Uterus (tissue), 4 donors: ENCODE data around the gene CTXN1. TPM values are rescaled to one million over a fixed set of nuclear protein-coding genes. Genes with fewer than 3 reads are reported as not detected.

ENCODE experiments used
- DNase-seq, 2 donors: peaks; one replicate each; pipeline ENCODE4 v3.0.0-alpha.2; 2019 to 2020
- H3K27ac ChIP-seq, 2 donors: fragments of 200-600 bp; sonication (generic); 1 replicate in 1 of 2; 2 replicates in 1 of 2; pipeline ENCODE4 v1.5.1; 2016 to 2018
- H3K27me3 ChIP-seq, 2 donors: fragments of 200-600 bp; sonication (generic); one replicate each; pipeline ENCODE4 v1.5.1; 2018 to 2019; ENCODE audit warnings: control low read depth in 1 of 2
- H3K36me3 ChIP-seq, 2 donors: fragments of 200-600 bp; sonication (generic); one replicate each; pipeline ENCODE4 v1.5.1; 2019; ENCODE audit warnings: control low read depth in 1 of 2
- H3K4me1 ChIP-seq, 2 donors: fragments of 200-600 bp; sonication (generic); one replicate each; pipeline ENCODE4 v1.5.1; 2018 to 2019; ENCODE audit warnings: control low read depth in 1 of 2
- H3K4me3 ChIP-seq, 2 donors: fragments of 200-600 bp; sonication (generic); 1 replicate in 1 of 2; 2 replicates in 1 of 2; pipeline ENCODE4 v1.5.1; 2018 to 2019; ENCODE audit warnings: mild to moderate bottlenecking in 1 of 2
- H3K9me3 ChIP-seq, 2 donors: fragments of 200-600 bp; sonication (generic); one replicate each; pipeline ENCODE4 v1.5.1; 2019; ENCODE audit warnings: control low read depth in 1 of 2
- POLR2A ChIP-seq, 2 donors: fragments of 450-650 bp; IDR thresholded peaks; one replicate each; pipeline ENCODE4 v1.6.1; 2016; ENCODE audit warnings: antibody characterized with exemption in 2 of 2, mild to moderate bottlenecking in 1 of 2, moderate library complexity in 1 of 2
- intact Hi-C: fragments of 100-400 bp; cut with DNase I; formaldehyde crosslinking; loops from one replicate; pipeline ENCODE4 v1.15.1; 2023; ENCODE audit warnings: low total_unique reads
- total RNA-seq, 4 donors: library from RNA; depleted of rRNA in 3 of 4; stranded (reverse); fragments of >200 nt in 3 of 4; gene quantifications; one replicate each; pipeline versions ENCODE4 v1.1.0 to v1.2.4, GENCODE V29; 2014 to 2023
- TF ChIP-seq, protein P1 (sequence below), 4 experiments: fragments of 200-600 bp in 2 of 4; fragments of 450-650 bp in 2 of 4; sonication (generic) in 2 of 4; IDR thresholded peaks; one replicate each; pipeline ENCODE4 v1.5.1; 2016 to 2019; ENCODE audit warnings: antibody characterized with exemption in 4 of 4, mild to moderate bottlenecking in 2 of 4, moderate library complexity in 1 of 4
- donor health status: DM: yes; HTN: yes; CAD: no.

CTXN1 gene
- total RNA-seq, 4 donors from 2014 or later = 7.2 to 47.1 (median 14.9) TPM; not detected in 1

DNA sequence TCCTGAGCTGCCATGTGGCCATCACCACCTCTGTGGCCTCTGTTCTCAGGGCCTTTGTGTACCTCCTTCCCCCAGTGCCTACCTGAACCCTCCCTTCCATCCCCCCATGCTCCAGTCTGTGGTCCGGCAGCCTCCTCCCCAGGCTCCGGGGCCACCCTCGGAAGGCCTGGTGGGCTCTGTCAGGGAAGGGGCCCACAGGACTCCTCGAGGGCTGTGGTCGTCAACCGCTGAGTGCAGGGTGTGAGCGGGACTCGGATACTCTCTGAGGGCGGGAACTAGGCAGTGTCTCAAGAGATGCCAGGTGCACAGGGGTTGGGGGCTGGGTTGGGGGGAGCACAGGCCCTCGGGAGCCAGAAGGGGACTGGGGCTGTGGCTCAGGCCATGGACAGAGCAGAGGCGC is 18.4 kb downstream of the CTXN1 start:
- H3K27me3 ChIP-seq = no peaks in the 10 kb centered on the region
- H3K4me1 ChIP-seq = peaks cover 10 to 14% of the 10 kb centered on the region in 2 donors
- TF ChIP-seq POLR2A (IDR thresholded peaks at IDR 0.05) = no peak
- TF ChIP-seq, protein P1, sequence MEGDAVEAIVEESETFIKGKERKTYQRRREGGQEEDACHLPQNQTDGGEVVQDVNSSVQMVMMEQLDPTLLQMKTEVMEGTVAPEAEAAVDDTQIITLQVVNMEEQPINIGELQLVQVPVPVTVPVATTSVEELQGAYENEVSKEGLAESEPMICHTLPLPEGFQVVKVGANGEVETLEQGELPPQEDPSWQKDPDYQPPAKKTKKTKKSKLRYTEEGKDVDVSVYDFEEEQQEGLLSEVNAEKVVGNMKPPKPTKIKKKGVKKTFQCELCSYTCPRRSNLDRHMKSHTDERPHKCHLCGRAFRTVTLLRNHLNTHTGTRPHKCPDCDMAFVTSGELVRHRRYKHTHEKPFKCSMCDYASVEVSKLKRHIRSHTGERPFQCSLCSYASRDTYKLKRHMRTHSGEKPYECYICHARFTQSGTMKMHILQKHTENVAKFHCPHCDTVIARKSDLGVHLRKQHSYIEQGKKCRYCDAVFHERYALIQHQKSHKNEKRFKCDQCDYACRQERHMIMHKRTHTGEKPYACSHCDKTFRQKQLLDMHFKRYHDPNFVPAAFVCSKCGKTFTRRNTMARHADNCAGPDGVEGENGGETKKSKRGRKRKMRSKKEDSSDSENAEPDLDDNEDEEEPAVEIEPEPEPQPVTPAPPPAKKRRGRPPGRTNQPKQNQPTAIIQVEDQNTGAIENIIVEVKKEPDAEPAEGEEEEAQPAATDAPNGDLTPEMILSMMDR (IDR thresholded peaks at IDR 0.05) = no peak
- intact Hi-C loops = no loop called here
- DNase-seq = no peak
- no peaks in the 10 kb centered on the region for H3K36me3 ChIP-seq
- no peaks in the 10 kb centered on the region for H3K9me3 ChIP-seq
- no peak overlapping the region for H3K4me3 ChIP-seq
- H3K27ac ChIP-seq = no peak overlapping the region

GRCh38 chr19:7907122-7907521 is 18.8 kb downstream of the CTXN1 start:
- Histone ChIP-seq H3K27me3 (no peaks in the 10 kb centered on the region), H3K4me1 (peaks cover 10 to 14% of the 10 kb centered on the region in 2 donors), H3K4me3 (no peak overlapping the region), H3K36me3 (no peaks in the 10 kb centered on the region), H3K9me3 (no peaks in the 10 kb centered on the region), H3K27ac (no peak overlapping the region)
- intact Hi-C loops = no loop called here
- no peak for DNase-seq
- TF ChIP-seq, protein P1 (IDR thresholded peaks at IDR 0.05) = no peak
- no peak for TF ChIP-seq POLR2A (IDR thresholded peaks at IDR 0.05)

GRCh38 chr19:7905859-7906258 is 20.1 kb downstream of the CTXN1 start:
- Histone ChIP-seq H3K36me3 (no peaks in the 10 kb centered on the region), H3K27me3 (no peaks in the 10 kb centered on the region), H3K4me1 (peaks cover 10 to 14% of the 10 kb centered on the region in 2 donors), H3K4me3 (no peak overlapping the region), H3K27ac (no peak overlapping the region), H3K9me3 (no peaks in the 10 kb centered on the region)
- DNase-seq = no peak
- intact Hi-C loops = no loop called here
- TF ChIP-seq POLR2A (IDR thresholded peaks at IDR 0.05) = no peak
- TF ChIP-seq, protein P1 (IDR thresholded peaks at IDR 0.05) = no peak

DNA sequence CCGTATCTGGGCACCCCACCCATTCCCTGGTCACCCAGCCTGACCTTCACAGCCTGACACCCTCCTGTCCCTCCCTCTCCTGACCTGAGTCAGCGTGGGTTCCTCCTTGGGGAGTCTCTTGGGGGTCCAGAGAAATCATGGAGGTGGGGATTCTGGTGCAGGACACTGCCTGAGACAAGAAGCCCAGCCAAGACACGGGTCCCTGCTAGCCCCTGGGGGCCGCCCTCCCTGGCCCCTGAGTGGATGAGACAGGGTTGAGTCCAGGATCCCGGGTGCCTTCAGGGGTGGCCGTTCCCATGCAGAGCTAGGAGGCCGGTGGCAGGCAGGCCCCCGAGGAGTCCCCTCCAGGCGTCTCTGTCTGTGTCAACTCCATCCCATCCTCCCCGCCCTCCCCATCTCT is 20.7 kb downstream of the CTXN1 start:
- intact Hi-C loops = no loop called here
- Histone ChIP-seq H3K4me3 (no peak overlapping the region), H3K9me3 (no peaks in the 10 kb centered on the region), H3K27me3 (no peaks in the 10 kb centered on the region), H3K4me1 (peaks cover 10 to 14% of the 10 kb centered on the region in 2 donors), H3K36me3 (no peaks in the 10 kb centered on the region), H3K27ac (no peak overlapping the region)
- DNase-seq = no peak
- TF ChIP-seq, protein P1 (IDR thresholded peaks at IDR 0.05) = no peak
- TF ChIP-seq POLR2A (IDR thresholded peaks at IDR 0.05) = no peak

DNA sequence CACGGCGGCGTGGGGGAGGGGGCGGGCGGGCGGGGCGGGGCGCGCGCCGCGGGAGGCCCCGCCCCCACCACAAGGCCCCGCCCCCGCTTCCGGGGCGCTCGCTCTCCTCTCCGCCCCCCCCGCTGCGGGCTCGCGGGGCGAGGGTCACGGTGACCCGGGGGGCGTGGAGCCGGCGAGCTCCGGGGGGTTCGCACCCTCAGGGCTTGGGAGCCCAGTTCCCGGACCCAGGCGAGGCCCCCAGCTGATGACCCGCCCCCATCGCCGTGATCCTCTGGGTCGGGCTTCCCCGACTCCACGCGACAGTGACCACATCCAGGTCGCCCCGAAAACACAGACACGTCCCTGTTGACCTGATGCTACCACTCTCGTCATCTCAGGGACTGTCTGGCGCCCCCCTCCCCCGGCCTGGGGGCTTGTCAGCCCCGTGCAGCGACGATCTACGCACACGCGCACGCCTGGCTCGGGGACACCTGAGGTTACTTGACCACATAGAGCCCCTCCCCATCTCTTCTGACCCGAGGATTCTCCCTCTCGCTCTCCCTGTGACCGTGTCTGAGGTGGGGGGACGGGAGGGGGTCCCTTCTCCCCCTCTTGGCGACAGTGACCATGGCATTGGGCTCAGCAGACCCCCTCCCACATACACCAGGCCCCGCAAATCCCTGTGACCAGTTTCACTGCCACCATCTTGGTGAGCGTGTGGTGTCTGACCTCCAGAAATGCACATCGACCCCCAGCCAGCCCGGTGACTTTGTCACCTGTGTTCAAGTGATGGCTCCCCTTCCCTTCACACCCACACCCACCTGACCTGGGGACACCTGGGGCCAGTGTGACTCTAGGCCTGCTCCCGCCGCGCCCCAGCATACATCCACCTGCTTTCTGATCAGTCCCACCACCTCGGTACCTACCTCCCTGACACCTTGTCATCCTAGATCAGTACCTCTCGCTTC is 21.6 kb downstream of the CTXN1 start:
- Histone ChIP-seq H3K27ac (peak overlapping the region; percentile 83 to 90), H3K4me1 (peaks cover 10 to 14% of the 10 kb centered on the region in 2 donors), H3K27me3 (no peaks in the 10 kb centered on the region), H3K9me3 (no peaks in the 10 kb centered on the region), H3K4me3 (peak overlapping the region; percentile 57 to 79), H3K36me3 (no peaks in the 10 kb centered on the region)
- peak; percentile 58 to 72 for DNase-seq
- TF ChIP-seq POLR2A (IDR thresholded peaks at IDR 0.05) = no peak
- TF ChIP-seq, protein P1 (IDR thresholded peaks at IDR 0.05) = no peak
- intact Hi-C loops = no loop called here
